Fibroblast of lung (primary cell): ENCODE measurements around the gene DLL4. TPM values are rescaled to one million over a fixed set of nuclear protein-coding genes. Genes with fewer than 3 reads are reported as not detected.

ENCODE experiments used
- DNase-seq, 2 donors: peaks; one replicate each; pipeline versions ENCODE4 v3.0.0 to v3.0.0-alpha.2; 2010; ENCODE audit warnings: low read depth in 2 of 2
- H2AFZ ChIP-seq: 2 replicates; pipeline ENCODE4 v1.5.1; 2012; ENCODE audit warnings: low read length, control low read depth, inconsistent platforms
- H3K27ac ChIP-seq: 2 replicates; pipeline ENCODE4 v1.5.1; 2011; ENCODE audit warnings: low read length, control low read depth; ENCODE audit not compliant: insufficient read depth
- H3K27me3 ChIP-seq: 2 replicates; pipeline ENCODE4 v1.5.1; 2011; ENCODE audit warnings: mild to moderate bottlenecking, low read length; ENCODE audit not compliant: control insufficient read depth, insufficient read depth
- H3K36me3 ChIP-seq: 2 replicates; pipeline ENCODE4 v1.5.1; 2011; ENCODE audit warnings: low read length; ENCODE audit not compliant: control insufficient read depth, insufficient read depth
- H3K4me1 ChIP-seq: 2 replicates; pipeline ENCODE4 v1.5.1; 2011; ENCODE audit warnings: low read length; ENCODE audit not compliant: control insufficient read depth, insufficient read depth; ENCODE audit errors: extremely low read depth
- H3K4me2 ChIP-seq: 2 replicates; pipeline ENCODE4 v1.5.1; 2011; ENCODE audit warnings: low read length, control low read depth; ENCODE audit not compliant: insufficient read depth; ENCODE audit errors: extremely low read depth
- H3K4me3 ChIP-seq, 4 experiments: fragments of 200-600 bp in 1 of 4; sonication (generic) in 1 of 4; replicated peaks in 1 of 4; 2 replicates each; pipeline ENCODE4 v1.5.1; 2011 to 2016; ENCODE audit warnings: low read length in 4 of 4, low read depth in 3 of 4, mild to moderate bottlenecking in 3 of 4, control low read depth in 2 of 4, inconsistent platforms in 1 of 4, mixed read lengths in 1 of 4; ENCODE audit not compliant: insufficient read depth in 1 of 4; ENCODE audit errors: control extremely low read depth in 1 of 4
- H3K79me2 ChIP-seq: 2 replicates; pipeline ENCODE4 v1.5.1; 2012; ENCODE audit warnings: mild to moderate bottlenecking, low read length, inconsistent platforms; ENCODE audit not compliant: control insufficient read depth, insufficient read depth
- H3K9ac ChIP-seq: 2 replicates; pipeline ENCODE4 v1.5.1; 2011; ENCODE audit warnings: mild to moderate bottlenecking, low read length, control low read depth; ENCODE audit not compliant: insufficient read depth
- H3K9me3 ChIP-seq: 2 replicates; pipeline ENCODE4 v1.5.1; 2012; ENCODE audit warnings: low read depth, low read length; ENCODE audit not compliant: control insufficient read depth, insufficient read depth
- H4K20me1 ChIP-seq: 2 replicates; pipeline ENCODE4 v1.5.1; 2011; ENCODE audit warnings: low read length; ENCODE audit not compliant: control insufficient read depth, insufficient read depth; ENCODE audit errors: extremely low read depth
- CTCF ChIP-seq, 2 donors: IDR thresholded peaks in 1 of 2; conservative IDR thresholded peaks in 1 of 2; 1 replicate in 1 of 2; 2 replicates in 1 of 2; pipeline ENCODE4 v1.5.1; 2011 to 2012; ENCODE audit warnings: low read length in 2 of 2, control low read depth in 1 of 2, inconsistent platforms in 1 of 2, low read depth in 1 of 2, mild to moderate bottlenecking in 1 of 2
- EZH2 ChIP-seq: IDR thresholded peaks from 2 replicates; pipeline ENCODE4 v1.5.1; 2012; ENCODE audit warnings: low read length, control low read depth, mild to moderate bottlenecking; ENCODE audit errors: missing control alignments
- polyA plus RNA-seq, 2 donors: library from polyadenylated mRNA; depleted of rRNA in 1 of 2; stranded (reverse) in 1 of 2; unstranded in 1 of 2; fragments of >200 nt; gene quantifications; 2 replicates each; pipeline ENCODE4 v1.2.1, GENCODE V29; 2011 to 2012; ENCODE audit warnings: missing spikeins in 1 of 2
- total RNA-seq: library from RNA; depleted of rRNA; stranded (reverse); fragments of >200 nt; gene quantifications from 2 replicates; pipeline ENCODE4 v1.2.1, GENCODE V29; 2014

Gene DLL4
- total and polyA plus RNA-seq, 2 donors (not counting 1 experiment from before 2014, with no cell fraction given), result under 0.01 to 0.18 TPM

GRCh38 chr15:40886586-40886985 lies 42.6 kb upstream of the DLL4 start:
- no peaks in the 10 kb centered on the region for H3K79me2 ChIP-seq
- no peak for TF ChIP-seq EZH2
- TF ChIP-seq CTCF (conservative IDR thresholded peaks at IDR 0.05 in 1 of 2, IDR thresholded peaks at IDR 0.05 in 1 of 2; ENCODE audit: low read depth in 1 of 2, low read length in 2 of 2), result no peak
- DNase-seq, result no peak

GRCh38 chr15:40889112-40889511 lies 40.0 kb upstream of the DLL4 start:
- H3K27me3 ChIP-seq, result no peaks in the 10 kb centered on the region
- no peak overlapping the region for H2AFZ ChIP-seq
- DNase-seq, result no peak
- H3K4me2 ChIP-seq, result no peak overlapping the region
- H4K20me1 ChIP-seq, result no peaks in the 10 kb centered on the region
- no peak overlapping the region for H3K4me3 ChIP-seq
- no peaks in the 10 kb centered on the region for H3K79me2 ChIP-seq
- TF ChIP-seq EZH2 (no peak), CTCF (conservative IDR thresholded peaks at IDR 0.05 in 1 of 2, IDR thresholded peaks at IDR 0.05 in 1 of 2; ENCODE audit: low read depth in 1 of 2, low read length in 2 of 2) (no peak)
- no peak overlapping the region for H3K27ac ChIP-seq
- H3K9me3 ChIP-seq, result no peaks in the 10 kb centered on the region
- H3K9ac ChIP-seq, result no peak overlapping the region
- no peaks in the 10 kb centered on the region for H3K4me1 ChIP-seq
- H3K36me3 ChIP-seq, result no peaks in the 10 kb centered on the region

More at GRCh38 chr15:40886586-40886985, 42.6 kb upstream of the DLL4 start:
- Histone ChIP-seq H3K27ac (no peak overlapping the region), H3K27me3 (no peaks in the 10 kb centered on the region), H4K20me1 (no peaks in the 10 kb centered on the region), H3K9me3 (no peaks in the 10 kb centered on the region), H3K4me3 (no peak overlapping the region), H3K9ac (no peak overlapping the region), H3K4me1 (no peaks in the 10 kb centered on the region), H3K4me2 (no peak overlapping the region), H2AFZ (no peak overlapping the region), H3K36me3 (no peaks in the 10 kb centered on the region)

GRCh38 chr15:40891138-40891537 lies 38.0 kb upstream of the DLL4 start:
- no peak overlapping the region for H2AFZ ChIP-seq
- H3K27ac ChIP-seq, result no peak overlapping the region
- H3K79me2 ChIP-seq, result peaks cover 16% of the 10 kb centered on the region
- H4K20me1 ChIP-seq, result no peaks in the 10 kb centered on the region
- DNase-seq, result no peak
- no peak for TF ChIP-seq EZH2
- TF ChIP-seq CTCF (conservative IDR thresholded peaks at IDR 0.05 in 1 of 2, IDR thresholded peaks at IDR 0.05 in 1 of 2; ENCODE audit: low read depth in 1 of 2, low read length in 2 of 2), result no peak
- no peaks in the 10 kb centered on the region for H3K27me3 ChIP-seq
- H3K9me3 ChIP-seq, result no peaks in the 10 kb centered on the region
- H3K4me2 ChIP-seq, result no peak overlapping the region
- peaks cover 5% of the 10 kb centered on the region for H3K36me3 ChIP-seq
- H3K4me3 ChIP-seq, result no peak overlapping the region
- H3K9ac ChIP-seq, result no peak overlapping the region
- peaks cover 8% of the 10 kb centered on the region for H3K4me1 ChIP-seq
